Glutamatergic neuron (in vitro differentiated cells): ENCODE measurements around the gene SSTR1. TPM values are rescaled to one million over a fixed set of nuclear protein-coding genes. Genes with fewer than 3 reads are reported as not detected.

ENCODE experiments used
- DNase-seq: peaks from one replicate; pipeline ENCODE4 v3.0.0; 2022
- H3K27ac Mint-ChIP-seq: one replicate; pipeline ENCODE4 v1.8.0; 2020; ENCODE audit warnings: mild to moderate bottlenecking, mixed read lengths, inconsistent platforms; ENCODE audit not compliant: unreplicated experiment
- H3K27me3 Mint-ChIP-seq: one replicate; pipeline ENCODE4 v1.8.0; 2020; ENCODE audit warnings: mild to moderate bottlenecking, moderate library complexity, mixed read lengths, inconsistent platforms; ENCODE audit not compliant: unreplicated experiment
- H3K36me3 Mint-ChIP-seq: one replicate; pipeline ENCODE4 v1.8.0; 2020; ENCODE audit warnings: mild to moderate bottlenecking, mixed read lengths, inconsistent platforms; ENCODE audit not compliant: unreplicated experiment
- H3K4me1 Mint-ChIP-seq: one replicate; pipeline ENCODE4 v1.8.0; 2020; ENCODE audit warnings: mild to moderate bottlenecking, low read depth, mixed read lengths, inconsistent platforms; ENCODE audit not compliant: unreplicated experiment
- H3K4me3 Mint-ChIP-seq: one replicate; pipeline ENCODE4 v1.8.0; 2020; ENCODE audit warnings: mild to moderate bottlenecking, mixed read lengths, inconsistent platforms; ENCODE audit not compliant: unreplicated experiment
- H3K9me3 Mint-ChIP-seq: one replicate; pipeline ENCODE4 v1.8.0; 2020; ENCODE audit warnings: mild to moderate bottlenecking, moderate library complexity, mixed read lengths, inconsistent platforms; ENCODE audit not compliant: unreplicated experiment
- total RNA-seq: library from RNA; stranded (reverse); fragmentation: NEBNext Ultra II Directional; extraction: Animal tissue kit (Norgen Biotek cat#: 25700); gene quantifications from one replicate; pipeline ENCODE4 v1.2.1, GENCODE V29; 2021; ENCODE audit not compliant: unreplicated experiment
- TF ChIP-seq, protein P1 (sequence below): fragments of 200-600 bp; sonication (generic); IDR thresholded peaks from one replicate; pipeline ENCODE4 v1.5.0; 2021; ENCODE audit not compliant: partially characterized antibody, unreplicated experiment

Gene SSTR1
- total RNA-seq, 1 donor from 2014 or later, result 8.2 TPM

DNA sequence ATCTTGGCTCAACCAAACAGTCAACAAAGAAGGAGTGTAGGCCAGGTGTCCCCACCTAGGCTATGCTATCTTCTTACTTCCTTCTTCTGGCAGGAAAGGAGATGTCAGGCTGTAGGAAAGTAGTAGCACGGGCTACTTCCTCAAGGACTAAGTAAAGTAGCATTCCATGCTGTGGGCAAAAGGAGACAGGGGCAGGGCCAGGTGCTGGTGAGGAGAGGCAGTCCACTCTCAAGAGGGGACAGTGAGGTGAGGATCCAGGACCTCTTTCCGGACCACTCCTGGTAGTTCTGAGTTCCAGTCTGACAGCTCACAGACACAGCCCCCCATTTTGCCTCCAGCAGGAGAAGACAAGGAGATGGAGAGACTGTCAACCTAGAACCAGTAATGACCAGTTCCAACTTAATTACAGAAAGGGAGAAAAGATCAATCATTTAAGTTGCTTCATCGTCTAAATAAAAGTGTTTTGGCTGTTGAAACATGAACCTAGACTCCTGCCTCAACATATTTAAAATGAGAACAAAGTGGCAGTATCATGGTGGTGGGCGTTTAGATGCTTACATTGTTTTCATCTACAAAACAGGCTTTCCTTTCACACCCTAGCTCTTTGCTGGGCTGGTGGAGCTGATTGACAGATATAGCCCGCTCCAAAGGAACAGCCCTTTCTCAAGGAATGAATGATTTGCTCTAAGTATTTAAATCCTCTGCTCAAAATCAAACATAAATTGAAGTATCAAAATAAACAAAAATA lies 5.1 kb upstream of the SSTR1 start:
- H3K9me3 Mint-ChIP-seq, result peaks cover 11% of the 10 kb centered on the region
- H3K4me3 Mint-ChIP-seq, result no peak overlapping the region
- TF ChIP-seq, protein P1, sequence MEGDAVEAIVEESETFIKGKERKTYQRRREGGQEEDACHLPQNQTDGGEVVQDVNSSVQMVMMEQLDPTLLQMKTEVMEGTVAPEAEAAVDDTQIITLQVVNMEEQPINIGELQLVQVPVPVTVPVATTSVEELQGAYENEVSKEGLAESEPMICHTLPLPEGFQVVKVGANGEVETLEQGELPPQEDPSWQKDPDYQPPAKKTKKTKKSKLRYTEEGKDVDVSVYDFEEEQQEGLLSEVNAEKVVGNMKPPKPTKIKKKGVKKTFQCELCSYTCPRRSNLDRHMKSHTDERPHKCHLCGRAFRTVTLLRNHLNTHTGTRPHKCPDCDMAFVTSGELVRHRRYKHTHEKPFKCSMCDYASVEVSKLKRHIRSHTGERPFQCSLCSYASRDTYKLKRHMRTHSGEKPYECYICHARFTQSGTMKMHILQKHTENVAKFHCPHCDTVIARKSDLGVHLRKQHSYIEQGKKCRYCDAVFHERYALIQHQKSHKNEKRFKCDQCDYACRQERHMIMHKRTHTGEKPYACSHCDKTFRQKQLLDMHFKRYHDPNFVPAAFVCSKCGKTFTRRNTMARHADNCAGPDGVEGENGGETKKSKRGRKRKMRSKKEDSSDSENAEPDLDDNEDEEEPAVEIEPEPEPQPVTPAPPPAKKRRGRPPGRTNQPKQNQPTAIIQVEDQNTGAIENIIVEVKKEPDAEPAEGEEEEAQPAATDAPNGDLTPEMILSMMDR, result no peak
- peaks cover 4% of the 10 kb centered on the region for H3K27me3 Mint-ChIP-seq
- peaks cover 4% of the 10 kb centered on the region for H3K36me3 Mint-ChIP-seq
- DNase-seq, result no peak
- peaks cover 13% of the 10 kb centered on the region for H3K4me1 Mint-ChIP-seq
- H3K27ac Mint-ChIP-seq, result no peak overlapping the region

DNA sequence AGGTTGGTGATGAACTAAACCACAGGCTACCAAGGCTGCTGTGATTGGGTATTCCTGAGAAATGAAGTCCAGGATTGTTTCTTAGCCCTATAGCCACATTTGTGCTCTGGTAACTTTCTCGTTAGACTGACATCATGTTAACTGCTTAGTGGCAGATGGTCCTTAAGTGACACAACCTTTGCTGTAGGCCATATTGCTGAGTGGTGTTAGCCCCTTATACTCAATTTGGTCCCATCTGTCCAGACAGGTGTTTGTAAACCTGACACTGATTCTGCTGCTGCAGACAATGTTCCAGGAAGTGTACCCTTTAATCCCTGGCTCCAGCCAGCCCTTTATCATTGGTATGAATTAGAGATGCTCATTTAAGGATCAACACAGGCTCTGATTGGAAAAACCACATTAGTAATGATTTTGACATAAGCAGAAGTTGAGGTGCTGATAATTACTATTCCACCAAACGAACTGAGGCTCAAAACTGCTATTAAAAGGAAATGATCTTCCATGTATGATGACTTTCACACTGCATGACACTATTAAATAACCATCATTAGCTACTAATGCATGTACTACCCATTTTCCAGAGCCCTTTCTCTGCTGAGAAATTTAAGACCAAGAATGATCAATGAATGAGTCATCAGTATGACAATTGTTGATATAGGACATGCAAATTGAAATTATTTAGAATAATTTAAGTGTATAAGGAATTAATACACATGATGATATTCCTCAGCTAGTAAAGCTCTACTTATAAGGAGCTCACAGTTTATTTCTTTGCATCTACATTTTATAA lies 3.6 kb upstream of the SSTR1 start:
- TF ChIP-seq, protein P1, result no peak
- DNase-seq, result no peak
- Mint-ChIP-seq H3K9me3 (peaks cover 11% of the 10 kb centered on the region), H3K27ac (peak overlapping the region; percentile 28), H3K27me3 (peaks cover 8% of the 10 kb centered on the region), H3K4me3 (peak overlapping the region; percentile 42), H3K4me1 (peaks cover 16% of the 10 kb centered on the region), H3K36me3 (peaks cover 4% of the 10 kb centered on the region)

DNA sequence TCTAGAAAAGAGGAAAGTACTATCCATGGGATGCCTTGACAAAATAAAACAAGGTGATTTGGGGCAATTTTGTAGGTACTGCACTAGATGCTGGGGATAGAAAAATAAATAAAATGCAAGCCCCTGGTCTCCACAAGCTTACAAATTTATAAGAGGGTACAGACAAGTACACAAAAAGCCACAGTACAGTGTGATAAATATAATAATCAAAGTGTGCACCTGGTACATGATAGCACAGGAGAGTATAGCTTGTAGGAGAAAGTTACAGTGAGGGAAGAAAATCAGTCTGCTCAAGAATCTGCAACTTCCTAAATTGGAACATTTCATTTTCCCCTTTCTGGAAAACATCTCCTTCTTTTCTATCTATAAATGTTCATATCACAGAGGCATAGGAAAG lies 3.0 kb upstream of the SSTR1 start:
- H3K4me3 Mint-ChIP-seq, result no peak overlapping the region
- no peak overlapping the region for H3K27ac Mint-ChIP-seq
- peaks cover 17% of the 10 kb centered on the region for H3K4me1 Mint-ChIP-seq
- peaks cover 9% of the 10 kb centered on the region for H3K9me3 Mint-ChIP-seq
- TF ChIP-seq, protein P1, result no peak
- H3K36me3 Mint-ChIP-seq, result peaks cover 4% of the 10 kb centered on the region
- peaks cover 11% of the 10 kb centered on the region for H3K27me3 Mint-ChIP-seq
- no peak for DNase-seq

DNA sequence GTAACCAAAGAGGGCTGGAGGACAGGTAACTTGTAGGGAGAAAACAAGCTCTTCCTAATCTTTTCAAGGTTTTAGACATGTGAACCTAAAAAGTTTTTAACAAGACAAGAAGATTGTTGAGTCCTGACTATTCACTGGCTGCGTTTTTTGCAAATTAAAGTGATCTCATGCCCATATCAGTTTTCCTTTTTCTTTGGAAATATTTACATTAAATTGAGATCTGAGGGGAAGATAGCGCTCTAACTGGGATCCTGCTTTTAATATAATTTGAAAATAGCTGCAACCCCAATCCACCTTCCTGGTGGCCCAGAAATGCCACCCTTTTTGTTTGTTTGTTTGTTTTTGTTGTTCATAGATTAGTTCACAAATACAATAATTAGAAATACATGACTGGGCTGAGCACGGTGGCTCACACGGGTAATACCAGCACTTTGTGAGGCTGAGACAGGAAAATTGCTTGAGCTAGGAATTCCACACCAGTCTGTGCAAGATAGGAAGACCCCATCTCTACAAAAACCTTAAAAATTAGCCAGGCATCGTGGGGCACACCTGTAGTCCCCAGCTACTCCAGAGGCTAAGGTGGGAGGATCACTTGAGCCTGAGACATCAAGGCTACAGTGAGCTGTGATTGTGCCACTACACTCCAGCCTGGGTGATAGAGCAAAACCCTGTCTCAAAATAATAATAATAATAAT lies 2.4 kb upstream of the SSTR1 start:
- DNase-seq, result no peak
- H3K4me3 Mint-ChIP-seq, result no peak overlapping the region
- peaks cover 17% of the 10 kb centered on the region for H3K27me3 Mint-ChIP-seq
- peaks cover 9% of the 10 kb centered on the region for H3K9me3 Mint-ChIP-seq
- H3K27ac Mint-ChIP-seq, result no peak overlapping the region
- peaks cover 4% of the 10 kb centered on the region for H3K36me3 Mint-ChIP-seq
- TF ChIP-seq, protein P1, result no peak
- peaks cover 19% of the 10 kb centered on the region for H3K4me1 Mint-ChIP-seq
